ENCODE data around the gene LMF1.
A peak's percentile ranks its signal among the peaks of the same experiment; 100 is the strongest.

DNA sequence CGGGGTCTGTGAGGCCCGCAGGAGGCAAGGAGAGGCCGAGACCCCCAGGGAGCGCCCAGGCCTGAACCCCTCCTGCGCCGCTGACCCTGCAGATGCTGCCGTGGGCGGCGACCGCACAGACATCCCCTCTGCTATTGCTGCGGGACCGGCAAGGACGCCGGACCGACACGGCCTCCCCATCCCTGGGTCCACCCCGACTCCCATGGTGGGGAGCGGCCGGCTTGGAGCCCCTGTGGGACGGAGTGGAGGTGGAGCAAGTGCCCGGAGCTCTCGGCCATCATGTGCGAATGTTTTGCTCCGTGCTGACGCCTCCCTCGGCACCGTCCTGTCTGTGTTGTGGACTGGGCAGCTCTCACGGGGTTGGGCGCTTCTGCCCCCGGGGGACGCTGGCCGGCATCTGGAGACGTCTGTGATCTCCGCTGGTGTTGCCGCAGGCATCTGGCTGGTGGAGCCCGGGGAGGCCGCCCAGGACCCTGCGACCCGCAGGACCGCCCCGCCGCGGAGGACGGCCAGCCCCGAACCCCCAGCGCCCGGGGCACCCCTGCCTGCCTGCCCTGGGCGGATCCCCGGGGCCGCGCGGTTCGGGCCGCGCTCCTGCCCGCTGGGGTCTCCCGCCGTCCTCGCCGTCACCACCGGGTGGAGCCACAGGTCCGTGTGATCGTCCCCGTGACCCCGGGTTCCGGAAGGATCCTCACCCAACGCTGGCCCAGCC lies 157.4 kb downstream of the LMF1 start:
- peak; percentile 51 for TF ChIP-seq CTCF (IDR thresholded peaks at IDR 0.05)
- TF ChIP-seq EZH2 (IDR thresholded peaks at IDR 0.05; ENCODE audit: borderline replicate concordance, insufficient read depth, low read depth, low read length, poor library complexity, severe bottlenecking), result no peak

Data from B cell (primary cell).